Stimulated activated CD4-positive, alpha-beta T cell treated with anti-CD3 and anti-CD28 coated beads, Interleukin-1b, Interleukin-23, amount 100 ng/mL, for 48 hours (primary cell): Measurements from ENCODE around the gene CAGE1.
"Not testable (repeated sequence)": the region's sequence is repeated elsewhere in the genome, so short reads cannot be mapped to it uniquely, and the experiment has no call there.

ENCODE experiments used
- DNase-seq: peaks from one replicate; pipeline ENCODE4 v3.0.0-alpha.2; 2020

The CAGE1 gene

DNA sequence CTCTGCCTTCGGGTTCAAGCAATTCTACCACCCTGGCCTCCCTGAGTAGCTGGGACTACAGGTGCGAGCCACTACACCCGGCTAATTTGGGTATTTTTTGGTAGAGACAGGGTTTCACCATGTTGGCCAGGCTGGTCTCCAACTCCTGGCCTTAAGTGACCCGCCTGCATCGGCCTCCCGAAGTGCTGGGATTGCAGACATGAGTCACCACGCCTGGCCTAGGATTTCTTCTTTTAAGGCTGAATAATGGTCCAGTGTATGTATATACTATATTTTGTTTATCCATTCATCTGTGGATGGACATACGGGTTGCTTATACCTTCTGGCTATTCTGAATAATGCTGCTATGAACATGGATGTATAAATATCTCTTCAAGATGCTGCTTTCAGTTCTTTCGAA, 17.2 kb upstream of the CAGE1 start:
- DNase-seq: no peak

DNA sequence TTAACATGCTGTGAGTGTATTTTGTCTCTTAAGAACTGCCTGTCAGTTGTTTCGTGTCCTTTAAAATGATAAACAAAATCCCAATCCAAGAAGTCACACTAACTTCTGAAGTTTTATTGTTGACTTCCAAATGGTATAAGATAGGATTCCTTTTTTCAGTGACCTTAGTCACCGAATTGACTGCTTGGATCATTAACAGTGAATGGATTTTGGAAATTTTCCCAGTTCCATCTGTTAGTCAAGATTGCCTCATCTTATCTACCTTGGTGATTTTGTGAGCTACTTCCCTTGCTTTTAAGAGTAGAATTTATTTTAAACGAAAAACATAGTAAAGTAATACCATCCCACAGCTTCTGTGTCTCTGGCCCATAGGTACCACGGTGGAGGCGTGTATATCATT, 15.0 kb upstream of the CAGE1 start:
- DNase-seq: no peak

DNA sequence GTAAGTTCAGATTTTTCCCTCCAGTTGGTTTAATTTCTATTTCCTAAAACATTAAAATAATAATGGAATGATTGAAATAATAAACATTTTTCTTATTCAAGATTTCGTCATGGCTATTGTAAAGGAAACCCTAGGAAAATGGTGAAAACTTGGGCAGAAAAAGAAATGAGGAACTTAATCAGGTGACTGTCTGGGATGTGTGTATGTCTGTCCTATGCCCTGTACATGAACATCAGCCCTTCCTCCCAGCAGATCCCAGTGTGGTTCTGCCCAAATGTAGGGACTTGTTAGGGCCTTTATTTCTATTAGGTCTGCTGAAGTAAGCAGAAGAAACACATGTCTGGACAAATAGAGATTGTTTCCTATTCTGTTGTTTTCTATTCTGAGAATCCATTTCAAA, 13.2 kb upstream of the CAGE1 start:
- DNase-seq: no peak

DNA sequence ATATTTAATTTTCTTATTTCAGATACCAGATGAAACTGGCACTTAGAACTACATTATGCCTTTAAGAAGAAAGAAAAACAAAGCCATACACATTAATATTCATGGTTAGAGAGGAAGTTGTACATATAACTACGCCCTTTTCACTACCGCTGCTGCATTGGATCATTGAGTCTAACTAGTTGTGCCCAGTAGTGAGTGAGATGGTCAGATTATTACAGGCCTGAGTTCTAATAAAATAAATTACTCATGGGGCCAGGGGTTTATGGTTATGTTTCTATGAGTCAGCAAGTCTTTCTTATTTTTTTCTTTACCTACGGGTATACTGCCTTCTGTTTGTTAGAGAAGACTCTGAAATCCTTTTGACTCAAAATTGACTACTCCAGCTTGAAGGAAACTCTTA, 11.5 kb upstream of the CAGE1 start:
- DNase-seq: no peak

DNA sequence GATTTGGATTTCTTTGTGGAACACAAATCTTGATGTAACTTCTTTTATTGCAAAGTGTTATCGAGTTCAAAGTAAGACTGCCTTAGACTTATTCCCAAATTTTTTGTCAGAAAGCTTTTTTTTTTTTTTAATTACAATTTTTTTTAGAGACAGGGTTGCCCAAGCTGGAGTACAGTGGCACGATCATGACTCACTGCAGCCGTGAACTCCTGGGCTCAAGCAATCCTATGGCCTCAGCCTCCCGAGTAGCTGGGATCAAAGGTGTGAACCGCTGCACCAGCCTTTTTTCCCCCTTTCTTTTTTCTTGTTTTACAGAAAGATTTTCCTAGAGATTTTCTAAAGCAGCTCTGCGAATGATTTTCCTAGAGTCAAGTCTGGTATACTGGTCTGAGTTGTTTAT, 2.9 kb upstream of the CAGE1 start:
- no peak for DNase-seq

DNA sequence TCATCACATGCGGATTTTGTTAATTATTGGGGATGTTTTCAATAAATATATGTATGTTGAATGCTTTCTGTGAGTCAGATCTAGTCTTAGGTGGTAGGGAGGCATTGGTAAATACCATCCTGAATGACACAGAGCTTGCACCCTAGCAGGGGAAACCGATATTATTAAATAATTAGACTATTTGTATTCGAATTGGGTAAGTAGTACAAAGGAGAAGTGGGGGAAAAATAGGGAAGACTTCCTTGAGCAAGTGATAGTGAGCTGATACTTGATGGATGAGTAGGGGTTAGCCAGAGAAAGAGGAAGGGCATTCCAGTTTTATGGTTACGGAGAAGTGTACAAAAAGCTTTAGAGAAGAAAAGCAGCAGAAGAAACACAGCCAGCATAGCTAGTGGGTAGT, 1.6 kb upstream of the CAGE1 start:
- no peak for DNase-seq

DNA sequence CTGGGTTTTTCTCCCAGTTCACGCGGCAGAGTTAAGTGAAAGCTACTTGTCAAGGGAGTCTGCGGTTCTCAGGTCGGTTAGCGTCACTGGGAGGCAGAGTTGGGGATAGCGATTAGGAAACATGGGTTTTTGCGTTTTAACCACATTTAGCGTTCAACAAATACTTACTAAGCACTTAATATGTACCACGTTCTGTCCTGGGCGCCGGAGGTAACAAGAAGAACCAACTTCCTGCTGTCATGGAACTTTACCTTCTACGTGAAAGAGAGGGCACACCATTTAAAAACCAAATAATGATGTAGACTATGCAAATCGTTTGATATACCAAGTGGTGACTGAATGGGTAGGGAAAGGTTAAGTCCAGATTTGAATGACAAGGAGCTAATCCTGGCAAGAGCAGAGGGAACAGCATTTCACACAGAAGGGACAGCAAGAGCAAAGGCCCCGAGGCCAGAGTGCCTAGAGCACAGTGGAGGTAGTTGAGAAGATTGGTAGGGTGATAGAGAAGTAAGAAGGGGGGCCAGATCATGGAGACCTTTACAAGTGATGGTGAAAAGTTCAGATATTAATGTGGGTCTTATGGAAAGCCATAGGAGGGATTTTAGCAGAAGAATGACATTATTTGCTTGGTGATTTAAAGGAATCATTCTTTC, 810 bp upstream of the CAGE1 start:
- DNase-seq: no peak

DNA sequence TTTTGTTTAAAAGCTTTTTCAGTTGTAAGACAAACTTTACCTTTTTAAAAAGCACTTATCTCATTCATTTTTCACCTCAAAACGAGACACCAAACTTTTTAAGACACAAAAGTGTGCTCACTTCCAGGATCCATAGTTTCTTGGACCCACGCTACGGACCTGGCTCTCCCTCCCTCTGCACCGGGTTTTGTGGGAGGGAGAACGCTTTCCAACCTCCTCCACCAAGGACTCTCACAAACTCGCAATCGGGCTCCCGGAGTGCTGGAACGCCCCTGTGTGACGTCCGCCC, 436 bp downstream of the CAGE1 start:
- DNase-seq: no peak

DNA sequence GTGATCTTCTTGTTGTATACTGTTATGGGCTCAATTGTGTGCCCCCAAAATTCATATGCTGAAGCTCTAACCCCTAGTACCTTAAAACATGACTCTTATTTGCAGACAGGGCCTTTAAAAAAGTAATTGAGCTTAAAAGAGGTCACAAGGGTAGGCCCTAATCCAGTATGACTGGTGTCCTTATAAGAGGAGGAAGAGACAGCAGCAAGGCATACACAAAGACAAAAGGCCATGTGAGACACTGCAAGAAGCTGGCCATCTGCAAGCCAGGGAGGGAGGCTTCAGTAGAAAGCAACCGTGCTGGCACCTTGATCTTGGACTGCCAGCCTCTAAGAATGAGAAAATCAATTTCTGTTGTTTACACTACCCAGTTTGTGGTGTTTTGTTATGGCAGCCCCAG, 8.4 kb downstream of the CAGE1 start:
- no peak for DNase-seq

DNA sequence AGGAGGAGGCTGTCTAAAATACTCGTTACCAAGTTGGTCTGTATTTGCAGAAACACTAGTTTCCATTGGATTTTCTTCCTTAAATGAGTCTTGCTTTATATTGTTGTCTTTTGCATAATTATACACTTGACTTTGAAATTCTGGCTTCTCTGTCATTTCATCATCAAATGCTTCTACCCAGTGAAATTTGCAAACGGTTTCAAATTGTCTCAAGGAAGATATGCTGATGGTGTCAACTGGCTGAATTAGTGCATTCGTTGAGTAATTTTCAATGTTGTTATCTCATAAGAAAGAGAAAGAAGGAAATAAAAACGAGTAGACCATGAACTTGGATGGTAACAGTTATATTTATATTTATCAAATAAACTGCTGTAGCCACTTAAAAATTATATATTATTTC, 10.8 kb downstream of the CAGE1 start:
- no peak for DNase-seq

DNA sequence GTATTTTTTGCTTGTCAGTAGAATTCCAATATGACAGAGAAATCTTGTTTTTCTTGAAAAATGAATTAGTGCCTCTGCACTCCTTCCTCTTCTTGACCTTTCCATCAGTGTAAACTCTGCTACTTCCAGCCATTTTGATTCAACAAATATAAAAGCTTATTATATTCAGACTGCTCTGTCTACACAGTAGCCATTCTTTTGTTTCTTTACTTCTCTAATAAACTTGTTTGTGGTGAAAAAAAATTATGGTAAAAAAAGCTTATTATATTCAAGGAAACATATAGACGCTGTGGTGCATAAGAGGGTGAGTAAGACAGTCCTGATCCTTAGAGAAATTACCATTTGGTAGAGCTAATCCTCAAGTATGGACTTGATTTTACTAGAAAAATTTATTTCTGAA, 11.6 kb downstream of the CAGE1 start:
- no peak for DNase-seq

DNA sequence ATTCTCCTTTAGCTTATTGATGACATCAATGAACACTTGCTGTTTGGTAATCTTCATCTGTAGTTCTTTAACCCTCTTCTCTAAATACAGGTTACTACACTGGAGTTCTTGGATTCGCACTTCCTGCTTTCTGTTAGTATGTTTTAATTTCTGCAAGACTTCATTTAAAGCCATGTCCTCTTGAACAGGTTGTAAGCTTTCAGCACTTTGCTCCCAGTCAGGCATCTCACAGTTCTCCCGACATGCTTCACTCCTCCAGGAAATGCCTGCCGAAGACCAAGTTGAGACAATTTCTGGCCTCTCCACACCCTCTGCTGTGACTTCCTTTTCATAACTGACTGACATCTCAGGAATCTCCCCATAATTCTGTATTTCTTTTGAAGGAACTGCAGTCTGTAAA, 15.8 kb downstream of the CAGE1 start:
- DNase-seq: no peak

DNA sequence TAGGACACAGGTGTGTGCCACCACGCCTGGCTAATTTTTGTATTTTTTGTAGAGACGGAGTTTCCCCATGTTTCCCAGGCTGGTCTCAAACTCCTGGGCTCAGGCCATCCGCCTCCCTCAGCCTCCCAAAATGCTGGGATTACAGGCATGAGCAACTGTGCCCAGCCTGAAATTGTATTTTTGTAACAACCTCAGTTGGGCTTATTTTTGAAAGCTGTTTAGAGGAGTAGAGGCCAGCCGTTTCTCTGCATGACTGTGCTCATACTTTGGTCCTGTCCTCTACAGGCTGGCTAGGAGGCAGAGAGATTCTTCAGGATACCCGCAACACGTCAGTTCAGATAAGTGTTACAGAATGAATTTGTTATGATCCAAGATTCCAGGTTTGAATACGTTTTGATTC, 22.1 kb downstream of the CAGE1 start:
- no peak for DNase-seq

DNA sequence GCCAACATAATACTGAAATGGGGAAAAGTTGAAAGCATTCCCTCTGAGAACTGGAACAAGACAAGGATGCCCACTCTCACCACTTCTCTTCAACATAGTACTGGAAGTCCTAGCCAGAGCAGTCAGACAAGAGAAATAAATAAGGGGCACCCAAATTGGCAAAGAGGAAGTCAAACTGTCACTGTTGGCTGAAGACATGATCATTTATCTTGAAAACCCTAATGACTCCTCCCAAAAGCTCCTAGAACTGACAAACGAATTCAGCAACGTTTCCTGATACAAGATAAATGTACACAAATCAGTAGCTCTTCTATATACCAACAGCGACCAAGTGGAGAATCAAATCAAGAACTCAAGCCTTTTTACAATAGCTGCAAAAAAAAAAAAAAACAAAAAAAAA, 37.6 kb downstream of the CAGE1 start:
- not testable (repeated sequence) for DNase-seq

DNA sequence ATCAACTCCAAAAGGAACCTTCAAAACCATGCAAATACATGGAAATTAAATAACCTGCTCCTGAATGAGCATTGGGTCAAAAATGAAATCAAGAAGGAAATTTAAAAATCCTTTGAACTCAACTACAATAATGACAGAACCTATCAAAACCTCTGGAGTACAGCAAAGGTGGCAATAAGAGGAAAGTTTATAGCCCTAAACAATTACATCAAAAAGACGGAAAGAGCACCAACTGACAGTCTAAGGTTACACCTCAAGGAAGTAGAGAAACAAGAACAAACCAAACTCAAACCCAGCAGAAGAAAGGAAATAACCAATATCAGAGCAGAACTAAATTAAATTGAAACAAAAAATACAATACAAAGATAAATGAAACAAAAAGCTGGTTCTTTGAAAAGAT, 39.0 kb downstream of the CAGE1 start:
- not testable (repeated sequence) for DNase-seq

DNA sequence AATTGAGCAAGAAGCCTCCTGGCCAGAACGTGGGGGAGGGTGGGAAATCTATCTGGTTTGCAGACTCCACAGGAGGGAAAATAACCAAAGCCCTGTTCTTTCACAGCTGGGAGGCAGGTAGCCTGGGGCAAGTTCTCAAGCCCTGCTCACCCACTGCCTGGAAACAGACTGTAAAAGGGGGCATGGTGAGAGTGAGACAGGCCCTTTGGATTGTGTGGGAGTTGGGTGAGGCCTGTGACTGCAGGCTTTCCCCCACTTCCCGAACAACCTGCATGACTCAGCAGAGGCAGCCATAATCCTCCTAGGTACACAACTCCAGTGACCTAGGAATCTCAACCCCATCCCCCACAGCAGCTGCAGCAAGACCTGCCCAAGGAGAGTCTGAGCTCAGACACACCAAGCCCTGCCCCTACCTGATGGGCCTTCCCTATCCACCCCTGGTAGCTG, 42.0 kb downstream of the CAGE1 start:
- not testable (repeated sequence) for DNase-seq

DNA sequence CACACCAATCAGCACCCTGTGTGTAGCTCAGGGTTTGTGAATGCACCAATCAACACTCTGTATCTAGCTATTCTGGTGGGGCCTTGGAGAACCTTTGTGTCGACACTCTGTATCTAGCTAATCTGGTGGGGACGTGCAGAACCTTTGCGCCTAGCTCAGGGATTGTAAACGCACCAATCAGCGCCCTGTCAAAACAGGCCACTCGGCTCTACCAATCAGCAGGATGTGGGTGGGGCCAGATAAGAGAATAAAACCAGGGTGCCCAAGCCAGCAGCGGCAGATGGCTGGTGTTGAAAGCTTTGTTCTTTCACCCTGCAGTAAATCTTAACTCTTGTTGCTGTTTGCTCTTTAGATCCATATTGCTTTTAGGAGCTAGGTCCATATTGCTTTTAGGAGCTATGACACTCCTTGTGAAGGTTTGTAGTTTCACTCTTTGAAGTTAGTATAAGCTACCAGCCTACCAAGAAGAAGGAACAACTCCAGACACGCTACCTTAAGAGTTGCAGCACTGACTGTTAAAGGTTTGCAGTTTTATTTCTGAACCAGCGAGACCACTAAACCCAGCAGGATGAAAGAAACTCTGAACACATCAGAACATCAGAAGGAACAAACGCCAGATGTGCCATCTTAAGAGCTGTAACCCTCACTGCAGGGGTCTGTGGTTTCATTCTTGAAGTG, 44.6 kb downstream of the CAGE1 start:
- DNase-seq: not testable (repeated sequence)

DNA sequence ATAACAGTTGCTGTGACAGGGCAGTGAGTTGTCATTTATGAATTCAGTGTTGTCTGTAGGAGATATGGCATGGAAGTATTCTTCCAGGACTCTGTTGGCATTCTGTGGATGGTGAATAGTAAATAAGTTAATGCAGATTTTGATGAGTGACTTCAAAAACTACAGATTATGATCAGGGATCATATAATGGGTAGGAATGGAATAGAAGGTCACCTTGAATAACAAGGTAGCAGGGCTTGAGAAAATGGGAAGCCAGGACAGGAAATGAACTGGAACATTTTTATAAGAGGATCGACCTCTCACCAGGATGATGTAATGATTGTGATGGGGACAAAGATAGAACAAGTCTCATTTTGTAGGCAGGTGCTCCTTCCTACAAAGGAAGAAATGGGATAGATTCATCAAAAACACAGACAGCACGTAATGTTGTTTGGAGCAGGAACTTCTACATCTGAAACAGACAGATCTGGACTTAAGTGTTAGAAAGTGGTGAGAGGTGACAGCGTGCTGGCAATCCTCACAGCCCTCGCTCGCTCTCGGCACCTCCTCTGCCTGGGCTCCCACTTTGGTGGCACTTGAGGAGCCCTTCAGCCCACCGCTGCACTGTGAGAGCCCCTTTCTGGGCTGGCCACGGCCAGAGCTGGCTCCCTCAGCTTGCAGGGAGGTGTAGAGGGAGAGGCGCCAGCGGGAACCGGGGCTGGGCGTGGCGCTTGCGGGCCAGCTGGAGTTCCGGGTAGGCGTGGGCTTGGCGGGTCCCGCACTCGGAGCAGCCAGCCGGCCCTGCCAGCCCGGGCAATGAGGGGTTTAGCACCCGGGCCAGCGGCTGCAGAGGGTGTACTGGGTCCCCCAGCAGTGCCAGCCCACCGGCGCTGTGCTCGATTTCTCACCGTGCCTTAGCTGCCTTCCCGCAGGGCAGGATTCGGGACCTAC, 45.7 kb downstream of the CAGE1 start:
- no peak for DNase-seq

DNA sequence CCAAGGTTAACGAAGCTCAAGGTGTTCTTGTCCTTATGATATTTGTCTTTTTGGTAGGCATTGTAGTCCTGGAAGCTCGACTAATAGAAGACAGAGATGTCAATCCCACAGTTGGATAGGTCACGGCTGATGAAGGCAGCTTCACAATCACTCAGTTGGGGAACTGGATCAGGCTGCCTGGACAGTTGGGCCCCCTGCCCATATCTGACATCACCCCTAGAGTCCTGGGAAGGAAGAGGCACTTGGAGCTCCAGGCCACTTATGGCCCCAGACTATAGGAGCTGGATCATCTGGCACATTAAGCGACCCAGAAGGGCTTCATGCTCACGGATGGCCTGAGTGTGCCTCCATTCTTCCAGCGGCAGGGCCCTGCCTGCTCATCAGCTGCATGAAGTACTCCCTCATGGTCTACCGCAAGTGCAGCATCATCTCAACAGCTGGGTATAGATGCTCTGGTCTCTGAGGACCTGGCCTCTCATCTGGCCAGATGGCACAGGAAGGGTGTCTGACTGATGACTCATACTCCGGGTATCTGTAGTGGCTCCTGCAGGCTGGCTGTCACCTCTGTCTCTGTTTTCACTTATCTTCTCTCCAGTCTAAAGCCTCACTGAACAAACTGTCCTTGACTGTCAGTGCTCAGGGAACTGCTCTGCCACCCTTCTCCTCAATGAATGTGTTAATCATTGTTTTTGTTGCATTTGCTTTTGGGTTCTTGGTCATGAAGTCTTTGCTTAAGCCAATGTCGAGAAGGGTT, 47.4 kb downstream of the CAGE1 start:
- DNase-seq: no peak

DNA sequence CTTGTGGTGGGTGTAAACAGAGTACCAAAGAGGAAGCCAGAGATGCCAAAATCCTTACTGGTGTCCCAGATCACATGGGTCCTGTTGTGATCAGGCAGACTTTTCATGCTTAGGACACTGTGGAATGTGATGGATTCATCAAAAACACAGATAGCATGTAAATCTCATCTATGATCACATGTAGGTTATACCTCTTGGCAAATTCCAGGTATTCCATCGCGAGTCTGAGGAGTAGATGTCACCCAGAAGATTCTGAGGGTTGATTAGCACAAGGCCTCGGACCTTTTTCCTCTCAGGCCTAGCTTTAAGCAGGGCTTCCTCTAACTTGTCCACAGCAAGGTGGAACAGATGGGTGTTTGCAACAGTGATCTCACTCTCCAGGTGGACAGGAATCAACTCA, 48.3 kb downstream of the CAGE1 start:
- DNase-seq: no peak

DNA sequence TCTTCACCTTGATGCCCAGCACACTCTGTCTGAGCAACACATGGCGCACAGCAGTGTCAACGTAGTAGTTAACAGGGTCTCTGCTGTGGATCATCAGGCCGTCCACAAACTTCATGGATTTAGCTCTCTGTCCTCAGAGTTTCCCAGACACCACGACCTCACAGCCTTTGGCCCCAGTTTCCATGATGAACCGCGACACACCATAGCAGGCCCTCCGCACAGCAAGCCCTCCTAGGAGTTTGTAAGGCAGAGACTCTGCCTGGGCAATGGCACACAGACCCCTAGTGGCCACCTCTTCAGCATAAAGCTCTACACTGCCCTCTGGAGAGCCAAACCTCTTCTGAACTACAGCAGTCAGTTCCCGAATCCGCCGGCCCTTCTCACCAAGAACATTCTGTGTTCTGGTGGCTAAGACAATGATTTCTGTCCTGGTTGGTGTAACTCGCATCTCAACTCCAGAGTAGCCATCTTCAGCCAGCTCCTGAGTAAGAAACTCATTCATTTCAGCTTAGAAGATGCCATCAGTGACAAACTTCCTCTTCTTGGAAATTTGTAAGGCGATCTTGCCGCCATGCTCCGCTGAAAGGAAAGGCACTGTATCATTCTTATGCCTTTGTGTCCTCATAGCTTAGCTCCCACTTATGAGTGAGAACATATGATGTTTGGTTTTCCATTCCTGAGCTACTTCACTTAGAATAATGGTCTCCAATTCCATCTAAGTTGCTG, 50.4 kb downstream of the CAGE1 start:
- not testable (repeated sequence) for DNase-seq

DNA sequence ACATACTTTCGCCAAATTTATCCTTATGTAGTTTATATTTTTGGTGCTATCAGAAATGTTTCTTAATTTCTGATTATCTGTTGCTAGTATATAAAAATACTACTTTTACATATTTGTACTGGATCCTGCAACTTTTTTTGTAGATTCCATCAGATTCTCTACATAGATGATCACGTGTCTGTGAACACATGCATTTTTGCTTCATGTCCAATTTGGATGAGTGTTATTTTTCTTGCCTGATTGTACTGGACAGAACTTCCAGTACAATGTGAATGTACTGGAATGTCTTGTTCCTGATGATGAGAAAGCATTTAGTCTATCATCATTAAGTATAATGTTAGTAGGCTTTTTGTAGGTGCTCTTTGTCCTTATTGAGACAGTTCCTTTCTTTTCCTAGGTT, 51.5 kb downstream of the CAGE1 start:
- DNase-seq: no peak

DNA sequence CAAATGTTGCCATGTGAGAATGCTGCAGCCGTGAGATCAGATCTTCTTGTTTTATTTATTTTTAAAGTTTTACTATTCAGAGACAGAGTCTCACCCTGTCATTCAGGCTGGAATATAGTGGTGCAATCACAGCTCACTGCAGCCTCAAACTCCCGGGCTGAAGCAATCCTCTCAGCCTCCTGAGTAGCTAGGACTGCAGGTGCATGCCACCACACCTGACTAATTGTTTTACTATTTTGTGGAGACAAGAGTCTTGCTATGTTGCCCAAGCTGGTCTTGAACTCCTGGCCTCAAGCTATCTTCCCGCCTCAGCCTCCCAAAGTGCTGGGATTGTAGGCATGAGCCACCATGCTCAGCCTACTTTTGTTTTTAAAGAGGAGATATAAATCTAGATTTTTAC, 54.0 kb downstream of the CAGE1 start:
- DNase-seq: no peak
